Aorta (tissue), 4 donors: ENCODE data around the gene ULK3. TPM values are rescaled to one million over a fixed set of nuclear protein-coding genes. Genes with fewer than 3 reads are reported as not detected.

Experiments used
- microRNA-seq, 2 donors: library from miRNA; unstranded; fragments of <30 nt; microRNA quantifications; one replicate each; pipeline ENCODE4 v1.2.0, GENCODE V29; 2020
- polyA plus RNA-seq, 2 donors: library from polyadenylated mRNA; stranded (reverse); fragments of 200-250 nt; gene quantifications; one replicate each; pipeline ENCODE4 v1.2.3, GENCODE V29; 2013
- total RNA-seq, 2 donors: library from RNA; stranded (reverse); fragmentation: NEBNext Ultra II Directional; extraction: Animal tissue kit (Norgen Biotek cat#: 25700); gene quantifications; one replicate each; pipeline ENCODE4 v1.2.1, GENCODE V29; 2021
- donor health status: healthy with polysubstance abuse.
- donor health status: Bipolar disorder and iron deficiency.
- donor health status: DM: no; HTN: no; CAD: no.
- donor health status: DM: yes; HTN: yes; CAD: no.

The ULK3 gene
- total and polyA plus RNA-seq, 4 donors = 17.7 to 43.6 (median 25.5) TPM

Small RNA genes lying within 50 kb of the gene (microRNA-seq; reads per million reads assigned to microRNA genes)
- gene MIR4513 (0 reads per million in 2 donors), gene MIR6882 (0.60 to 0.99 reads per million in 2 donors)

Other genes starting within 250 kb of the ULK3 start
- 10 to 100 TPM; 63.7 to 73.2 TPM for gene CLK3, start 227.3 kb downstream of the ULK3 start, total RNA-seq
- 10 to 100 TPM; 37.3 to 94.0 TPM for gene CLK3, start 227.3 kb downstream of the ULK3 start, polyA plus RNA-seq
- 10 to 100 TPM; 30.8 TPM for gene EDC3, start 147.1 kb downstream of the ULK3 start, total RNA-seq
- 10 to 100 TPM; 13.4 to 17.7 TPM for gene EDC3, start 147.1 kb downstream of the ULK3 start, polyA plus RNA-seq
- 1 to 10 TPM in 1 of 2 donors, not detected in 1; 2.3 TPM for gene CYP1A1, start 117.6 kb downstream of the ULK3 start, total RNA-seq
- 1 to 10 TPM; 1.0 to 6.4 TPM for gene CYP1A1, start 117.6 kb downstream of the ULK3 start, polyA plus RNA-seq
- gene CYP1A2, start 94.3 kb downstream of the ULK3 start, total RNA-seq = not detected
- gene CYP1A2, start 94.3 kb downstream of the ULK3 start, polyA plus RNA-seq = not detected
- gene CSK, start 61.1 kb downstream of the ULK3 start, total RNA-seq = 10 to 100 TPM; 34.9 to 55.2 TPM
- gene CSK, start 61.1 kb downstream of the ULK3 start, polyA plus RNA-seq = 10 to 100 TPM; 21.8 to 29.8 TPM
- under 1 TPM in 1 of 2 donors, not detected in 1; 0.30 TPM for gene LMAN1L, start 30.3 kb downstream of the ULK3 start, total RNA-seq
- gene LMAN1L, start 30.3 kb downstream of the ULK3 start, polyA plus RNA-seq = under 1 TPM in 1 of 2 donors, not detected in 1; 0.15 TPM
- not detected for gene CPLX3, start 16.5 kb downstream of the ULK3 start, total RNA-seq
- gene CPLX3, start 16.5 kb downstream of the ULK3 start, polyA plus RNA-seq = under 1 TPM; 0.05 to 0.13 TPM
- gene SCAMP2, start 30.2 kb upstream of the ULK3 start, total RNA-seq = 10 to 100 TPM; 62.2 to 65.0 TPM
- gene SCAMP2, start 30.2 kb upstream of the ULK3 start, polyA plus RNA-seq = 10 to 100 TPM; 21.8 to 30.4 TPM
- gene MPI, start 46.9 kb upstream of the ULK3 start, total RNA-seq = 10 to 100 TPM; 24.4 to 31.1 TPM
- gene MPI, start 46.9 kb upstream of the ULK3 start, polyA plus RNA-seq = 10 to 100 TPM; 21.3 to 28.0 TPM
- 10 to 100 TPM; 64.7 to 88.4 TPM for gene FAM219B, start 63.7 kb upstream of the ULK3 start, total RNA-seq
- gene FAM219B, start 63.7 kb upstream of the ULK3 start, polyA plus RNA-seq = 10 to 100 TPM; 29.6 to 61.2 TPM
- gene COX5A, start 94.9 kb upstream of the ULK3 start, total RNA-seq = 10 to 100 TPM; 72.6 to 79.6 TPM
- gene COX5A, start 94.9 kb upstream of the ULK3 start, polyA plus RNA-seq = 100 to 1,000 TPM; 128 to 222 TPM
- 1 to 10 TPM; 3.6 to 5.8 TPM for gene RPP25, start 113.6 kb upstream of the ULK3 start, total RNA-seq
- gene RPP25, start 113.6 kb upstream of the ULK3 start, polyA plus RNA-seq = 1 to 10 TPM; 2.7 to 6.5 TPM
- gene SCAMP5, start 152.4 kb upstream of the ULK3 start, total RNA-seq = 1 to 10 TPM; 3.7 to 5.8 TPM
- 1 to 10 TPM in 1 of 2 donors, under 1 TPM in 1; 0.64 to 9.4 TPM for gene SCAMP5, start 152.4 kb upstream of the ULK3 start, polyA plus RNA-seq
- gene PPCDC, start 180.4 kb upstream of the ULK3 start, total RNA-seq = 10 to 100 TPM in 1 of 2 donors, 1 to 10 TPM in 1; 8.2 to 16.5 TPM
- gene PPCDC, start 180.4 kb upstream of the ULK3 start, polyA plus RNA-seq = 10 to 100 TPM; 13.8 to 22.6 TPM